GM12891 (cell line): ENCODE results near the gene ACTN4.
"Not testable (repeated sequence)": the region's sequence is repeated elsewhere in the genome, so short reads cannot be mapped to it uniquely, and the experiment has no call there.

Experiments
- POLR2A ChIP-seq: IDR thresholded peaks from 2 replicates; pipeline ENCODE4 v1.6.1; 2011; ENCODE audit warnings: low read depth, low read length, control low read depth
- POLR2AphosphoS5 ChIP-seq: IDR thresholded peaks from 2 replicates; pipeline ENCODE4 v1.6.1; 2011; ENCODE audit warnings: low read depth, low read length, control low read depth
- TAF1 ChIP-seq: IDR thresholded peaks from 2 replicates; pipeline ENCODE4 v1.6.1; 2011; ENCODE audit warnings: low read depth, low read length, control low read depth

DNA sequence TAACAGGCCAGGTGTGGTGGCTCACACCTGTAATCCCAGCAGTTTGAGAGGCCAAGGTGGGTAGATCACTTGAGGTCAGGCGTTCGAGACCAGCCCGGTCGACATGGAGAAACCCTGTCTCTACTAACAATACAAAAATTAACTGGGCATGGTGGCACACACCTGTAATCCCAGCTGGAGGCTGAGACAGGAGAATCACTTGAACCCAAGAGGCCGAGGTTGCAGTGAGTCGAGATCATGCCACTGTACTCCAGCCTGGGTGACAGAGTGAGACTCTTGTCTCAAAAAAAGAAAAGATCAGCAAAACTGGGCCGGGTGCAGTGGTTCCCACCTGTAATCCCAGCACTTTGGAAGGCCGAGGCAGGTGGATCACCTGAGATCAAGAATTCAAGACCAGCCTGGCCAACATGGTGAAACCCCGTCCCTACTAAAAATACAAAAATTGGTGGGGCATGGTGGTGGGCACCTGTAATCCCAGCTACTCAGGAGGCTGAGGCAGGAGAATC lies 114.5 kb downstream of the ACTN4 start:
- not testable (repeated sequence) for TF ChIP-seq POLR2AphosphoS5, POLR2A, TAF1
